Lower leg skin (tissue), 3 donors: Measurements from ENCODE around the gene OR2AG1.

Source experiments
- POLR2A ChIP-seq, 2 donors: fragments of 450-650 bp; IDR thresholded peaks; one replicate each; pipeline ENCODE4 v1.6.1; 2016 to 2017; ENCODE audit warnings: antibody characterized with exemption in 2 of 2, mild to moderate bottlenecking in 1 of 2, moderate library complexity in 1 of 2
- TF ChIP-seq, protein P1 (sequence below), 3 donors: fragments of 450-650 bp; IDR thresholded peaks; one replicate each; pipeline ENCODE4 v1.5.1; 2016; ENCODE audit warnings: antibody characterized with exemption in 3 of 3, mild to moderate bottlenecking in 3 of 3, moderate library complexity in 2 of 3

DNA sequence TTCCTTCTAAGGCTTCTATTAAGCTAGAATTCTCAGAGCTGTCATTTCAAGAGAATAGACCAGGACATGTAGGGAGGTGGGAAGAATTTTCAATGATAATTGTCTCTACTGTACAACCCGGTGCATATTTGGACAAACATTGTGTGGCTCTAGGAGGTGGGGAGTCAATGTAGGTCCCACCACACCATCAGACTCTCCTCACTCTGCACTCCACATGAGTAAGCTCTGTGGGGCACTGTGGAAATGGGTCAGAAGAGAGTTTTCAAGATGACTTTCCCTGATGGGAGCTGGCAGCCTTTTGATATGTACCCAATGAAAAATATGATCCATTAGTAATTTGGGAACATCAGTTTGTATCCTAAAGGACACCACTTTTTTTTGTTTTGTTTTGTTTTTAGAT, 44.2 kb upstream of the OR2AG1 start:
- TF ChIP-seq, protein P1, sequence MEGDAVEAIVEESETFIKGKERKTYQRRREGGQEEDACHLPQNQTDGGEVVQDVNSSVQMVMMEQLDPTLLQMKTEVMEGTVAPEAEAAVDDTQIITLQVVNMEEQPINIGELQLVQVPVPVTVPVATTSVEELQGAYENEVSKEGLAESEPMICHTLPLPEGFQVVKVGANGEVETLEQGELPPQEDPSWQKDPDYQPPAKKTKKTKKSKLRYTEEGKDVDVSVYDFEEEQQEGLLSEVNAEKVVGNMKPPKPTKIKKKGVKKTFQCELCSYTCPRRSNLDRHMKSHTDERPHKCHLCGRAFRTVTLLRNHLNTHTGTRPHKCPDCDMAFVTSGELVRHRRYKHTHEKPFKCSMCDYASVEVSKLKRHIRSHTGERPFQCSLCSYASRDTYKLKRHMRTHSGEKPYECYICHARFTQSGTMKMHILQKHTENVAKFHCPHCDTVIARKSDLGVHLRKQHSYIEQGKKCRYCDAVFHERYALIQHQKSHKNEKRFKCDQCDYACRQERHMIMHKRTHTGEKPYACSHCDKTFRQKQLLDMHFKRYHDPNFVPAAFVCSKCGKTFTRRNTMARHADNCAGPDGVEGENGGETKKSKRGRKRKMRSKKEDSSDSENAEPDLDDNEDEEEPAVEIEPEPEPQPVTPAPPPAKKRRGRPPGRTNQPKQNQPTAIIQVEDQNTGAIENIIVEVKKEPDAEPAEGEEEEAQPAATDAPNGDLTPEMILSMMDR (IDR thresholded peaks at IDR 0.05) = no peak
- TF ChIP-seq POLR2A (IDR thresholded peaks at IDR 0.05) = no peak
